Ishikawa (cell line): ENCODE data around the gene OR6J1.

Experiments
- EGR1 ChIP-seq: IDR thresholded peaks from 2 replicates; pipeline ENCODE4 v1.6.1; 2012
- EP300 ChIP-seq: IDR thresholded peaks from 2 replicates; pipeline ENCODE4 v1.6.1; 2012; ENCODE audit warnings: borderline replicate concordance
- TEAD4 ChIP-seq: IDR thresholded peaks from 2 replicates; pipeline ENCODE4 v1.6.1; 2012
- ZBTB7A ChIP-seq: IDR thresholded peaks from 2 replicates; pipeline ENCODE4 v1.6.1; 2012; ENCODE audit warnings: low read depth
- TF ChIP-seq, protein P1 (sequence below): IDR thresholded peaks from 2 replicates; pipeline ENCODE4 v1.6.1; 2012; ENCODE audit warnings: low read depth, mild to moderate bottlenecking

DNA sequence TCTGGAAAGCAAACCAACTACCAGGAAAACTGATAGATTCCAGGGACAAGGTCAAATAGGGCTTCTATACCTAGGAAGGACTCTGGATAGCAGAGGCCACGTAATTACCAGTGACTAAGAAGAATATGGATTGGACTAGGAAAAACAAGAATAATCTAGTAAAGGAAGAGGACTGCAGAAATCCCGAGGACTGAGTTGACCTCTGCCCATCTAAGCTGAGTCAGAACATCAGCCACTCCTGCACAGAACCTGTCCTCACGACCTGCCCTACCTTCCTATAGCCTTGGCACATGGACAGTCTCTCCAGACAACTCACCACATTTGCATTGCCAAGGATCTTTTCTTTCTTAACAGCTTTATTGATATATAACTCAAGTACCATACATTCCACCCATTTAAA lies 2.3 kb downstream of the OR6J1 start:
- TF ChIP-seq ZBTB7A, result no peak
- TF ChIP-seq, protein P1, sequence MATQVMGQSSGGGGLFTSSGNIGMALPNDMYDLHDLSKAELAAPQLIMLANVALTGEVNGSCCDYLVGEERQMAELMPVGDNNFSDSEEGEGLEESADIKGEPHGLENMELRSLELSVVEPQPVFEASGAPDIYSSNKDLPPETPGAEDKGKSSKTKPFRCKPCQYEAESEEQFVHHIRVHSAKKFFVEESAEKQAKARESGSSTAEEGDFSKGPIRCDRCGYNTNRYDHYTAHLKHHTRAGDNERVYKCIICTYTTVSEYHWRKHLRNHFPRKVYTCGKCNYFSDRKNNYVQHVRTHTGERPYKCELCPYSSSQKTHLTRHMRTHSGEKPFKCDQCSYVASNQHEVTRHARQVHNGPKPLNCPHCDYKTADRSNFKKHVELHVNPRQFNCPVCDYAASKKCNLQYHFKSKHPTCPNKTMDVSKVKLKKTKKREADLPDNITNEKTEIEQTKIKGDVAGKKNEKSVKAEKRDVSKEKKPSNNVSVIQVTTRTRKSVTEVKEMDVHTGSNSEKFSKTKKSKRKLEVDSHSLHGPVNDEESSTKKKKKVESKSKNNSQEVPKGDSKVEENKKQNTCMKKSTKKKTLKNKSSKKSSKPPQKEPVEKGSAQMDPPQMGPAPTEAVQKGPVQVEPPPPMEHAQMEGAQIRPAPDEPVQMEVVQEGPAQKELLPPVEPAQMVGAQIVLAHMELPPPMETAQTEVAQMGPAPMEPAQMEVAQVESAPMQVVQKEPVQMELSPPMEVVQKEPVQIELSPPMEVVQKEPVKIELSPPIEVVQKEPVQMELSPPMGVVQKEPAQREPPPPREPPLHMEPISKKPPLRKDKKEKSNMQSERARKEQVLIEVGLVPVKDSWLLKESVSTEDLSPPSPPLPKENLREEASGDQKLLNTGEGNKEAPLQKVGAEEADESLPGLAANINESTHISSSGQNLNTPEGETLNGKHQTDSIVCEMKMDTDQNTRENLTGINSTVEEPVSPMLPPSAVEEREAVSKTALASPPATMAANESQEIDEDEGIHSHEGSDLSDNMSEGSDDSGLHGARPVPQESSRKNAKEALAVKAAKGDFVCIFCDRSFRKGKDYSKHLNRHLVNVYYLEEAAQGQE, result no peak
- no peak for TF ChIP-seq EP300
- no peak for TF ChIP-seq TEAD4
- no peak for TF ChIP-seq EGR1
